H9 (cell line): ENCODE results near the gene RACGAP1. TPM values are rescaled to one million over a fixed set of nuclear protein-coding genes. Genes with fewer than 3 reads are reported as not detected.

ENCODE experiments used
- DNase-seq: peaks from one replicate; pipeline ENCODE4 v3.0.0-alpha.2; 2017
- H2AFZ ChIP-seq: one replicate; pipeline ENCODE4 v1.6.1; 2013; ENCODE audit warnings: mild to moderate bottlenecking, low read length, control low read depth, moderate library complexity
- H2AK5ac ChIP-seq: 2 replicates; pipeline ENCODE4 v1.6.1; 2013; ENCODE audit warnings: low read length, control low read depth, mixed read lengths; ENCODE audit not compliant: insufficient read length
- H2BK120ac ChIP-seq: one replicate; pipeline ENCODE4 v1.6.1; 2013; ENCODE audit warnings: low read depth, mild to moderate bottlenecking, low read length, control low read depth, inconsistent platforms; ENCODE audit not compliant: poor library complexity, severe bottlenecking
- H2BK12ac ChIP-seq: 2 replicates; pipeline ENCODE4 v1.6.1; 2013; ENCODE audit warnings: low read length, control low read depth, mixed read lengths, low read depth; ENCODE audit not compliant: insufficient read length
- H2BK15ac ChIP-seq: 2 replicates; pipeline ENCODE4 v1.6.1; 2013; ENCODE audit warnings: low read depth, low read length, control low read depth
- H2BK20ac ChIP-seq: one replicate; pipeline ENCODE4 v1.6.1; 2013; ENCODE audit warnings: low read depth, mild to moderate bottlenecking, low read length, control low read depth, inconsistent platforms; ENCODE audit not compliant: poor library complexity, severe bottlenecking
- H2BK5ac ChIP-seq: 2 replicates; pipeline ENCODE4 v1.6.1; 2013; ENCODE audit warnings: low read length, control low read depth, mixed read lengths; ENCODE audit not compliant: insufficient read length
- H3K14ac ChIP-seq: 2 replicates; pipeline ENCODE4 v1.6.1; 2013; ENCODE audit warnings: low read length, control low read depth; ENCODE audit not compliant: insufficient read depth
- H3K18ac ChIP-seq: 2 replicates; pipeline ENCODE4 v1.6.1; 2013; ENCODE audit warnings: low read depth, mild to moderate bottlenecking, mixed read lengths, low read length, control low read depth; ENCODE audit not compliant: insufficient read length
- H3K23ac ChIP-seq: 2 replicates; pipeline ENCODE4 v1.6.1; 2013; ENCODE audit warnings: low read length, control low read depth, mixed read lengths, low read depth; ENCODE audit not compliant: insufficient read length
- H3K23me2 ChIP-seq: 2 replicates; pipeline ENCODE4 v1.6.1; 2013; ENCODE audit warnings: low read depth, mild to moderate bottlenecking, mixed read lengths, low read length, control low read depth; ENCODE audit not compliant: insufficient read length, poor library complexity, severe bottlenecking
- H3K27ac ChIP-seq: 2 replicates; pipeline ENCODE4 v1.5.1; 2013; ENCODE audit warnings: low read length, control low read depth, mixed read lengths, low read depth; ENCODE audit not compliant: insufficient read length
- H3K27me3 ChIP-seq: 2 replicates; pipeline ENCODE4 v1.6.1; 2013; ENCODE audit warnings: low read length, control low read depth, inconsistent platforms; ENCODE audit not compliant: insufficient read depth
- H3K4ac ChIP-seq: 2 replicates; pipeline ENCODE4 v1.6.1; 2013; ENCODE audit warnings: low read depth, mild to moderate bottlenecking, control low read depth, inconsistent platforms, low read length, moderate library complexity
- H3K4me1 ChIP-seq: 2 replicates; pipeline ENCODE4 v1.6.1; 2013; ENCODE audit warnings: low read length, control low read depth, inconsistent platforms; ENCODE audit not compliant: insufficient read depth
- H3K4me2 ChIP-seq: 2 replicates; pipeline ENCODE4 v1.6.1; 2013; ENCODE audit warnings: low read length, control low read depth, mixed read lengths; ENCODE audit not compliant: insufficient read length, insufficient read depth
- H3K56ac ChIP-seq: 2 replicates; pipeline ENCODE4 v1.6.1; 2013; ENCODE audit warnings: low read depth, mild to moderate bottlenecking, mixed read lengths, low read length, control low read depth; ENCODE audit not compliant: insufficient read length
- H3K79me1 ChIP-seq: 2 replicates; pipeline ENCODE4 v1.6.1; 2013; ENCODE audit warnings: low read depth, mild to moderate bottlenecking, moderate library complexity, low read length, control low read depth, inconsistent platforms; ENCODE audit not compliant: insufficient read depth, poor library complexity, severe bottlenecking
- H3K79me2 ChIP-seq: 2 replicates; pipeline ENCODE4 v1.6.1; 2013; ENCODE audit warnings: low read length, control low read depth, inconsistent platforms; ENCODE audit not compliant: insufficient read depth
- H3K9ac ChIP-seq: 2 replicates; pipeline ENCODE4 v1.6.1; 2013; ENCODE audit warnings: low read length, control low read depth, mixed read lengths; ENCODE audit not compliant: insufficient read length; ENCODE audit errors: extremely low read depth
- H3K9me3 ChIP-seq: one replicate; pipeline ENCODE4 v1.6.1; 2013; ENCODE audit warnings: low read depth, low read length, inconsistent platforms; ENCODE audit not compliant: control insufficient read depth
- H3T11ph ChIP-seq: one replicate; pipeline ENCODE4 v1.6.1; 2013; ENCODE audit warnings: mild to moderate bottlenecking, low read length, control low read depth, inconsistent platforms
- H4K20me1 ChIP-seq: one replicate; pipeline ENCODE4 v1.6.1; 2013; ENCODE audit not compliant: control insufficient read depth, insufficient read length, insufficient read depth
- H4K5ac ChIP-seq: 2 replicates; pipeline ENCODE4 v1.6.1; 2013; ENCODE audit warnings: low read depth, mild to moderate bottlenecking, mixed read lengths, low read length, control low read depth; ENCODE audit not compliant: insufficient read length
- H4K8ac ChIP-seq: replicated peaks from 2 replicates; pipeline ENCODE4 v1.6.1; 2013; ENCODE audit warnings: low read length, control low read depth, mixed read lengths, low read depth; ENCODE audit not compliant: insufficient read length
- H4K91ac ChIP-seq: 2 replicates; pipeline ENCODE4 v1.6.1; 2013; ENCODE audit warnings: low read depth, mild to moderate bottlenecking, moderate library complexity, mixed read lengths, low read length, control low read depth; ENCODE audit not compliant: insufficient read length
- H3K27ac Mint-ChIP-seq, 3 experiments: 2 replicates in 2 of 3; 3 replicates in 1 of 3; pipeline ENCODE4 v1.8.0; 2020 to 2021; ENCODE audit warnings: mixed read lengths in 3 of 3, mild to moderate bottlenecking in 1 of 3, moderate library complexity in 1 of 3
- H3K27me3 Mint-ChIP-seq: 2 replicates; pipeline ENCODE4 v1.8.0; 2021; ENCODE audit warnings: low read depth, mild to moderate bottlenecking, moderate library complexity, mixed read lengths
- H3K36me3 Mint-ChIP-seq, 3 experiments: 2 replicates in 2 of 3; 3 replicates in 1 of 3; pipeline ENCODE4 v1.8.0; 2020 to 2021; ENCODE audit warnings: low read depth in 3 of 3, mixed read lengths in 3 of 3; ENCODE audit not compliant: insufficient read depth in 1 of 3
- H3K4me1 Mint-ChIP-seq, 2 experiments: 2 replicates each; pipeline ENCODE4 v1.8.0; 2020; ENCODE audit warnings: mixed read lengths in 2 of 2
- H3K4me3 Mint-ChIP-seq, 2 experiments: 2 replicates in 1 of 2; 3 replicates in 1 of 2; pipeline ENCODE4 v1.8.0; 2020 to 2021; ENCODE audit warnings: mild to moderate bottlenecking in 2 of 2, mixed read lengths in 2 of 2, moderate library complexity in 1 of 2
- H3K9me3 Mint-ChIP-seq, 2 experiments: 2 replicates in 1 of 2; 3 replicates in 1 of 2; pipeline ENCODE4 v1.8.0; 2020; ENCODE audit warnings: mild to moderate bottlenecking in 2 of 2, mixed read lengths in 2 of 2, moderate library complexity in 1 of 2
- WGBS: extraction: QIAGEN DNeasy Blood & Tissue Kit; methylation state at CpG from one replicate; pipeline ENCODE4 v1.1.7; 2013; ENCODE audit warnings: missing lambda C conversion rate, low lambda C conversion rate, mixed read lengths; ENCODE audit not compliant: insufficient read length; ENCODE audit errors: extremely low coverage; 5-methylcytosine and 5-hydroxymethylcytosine counted together
- total RNA-seq: library from RNA; stranded (reverse); gene quantifications from 2 replicates; pipeline ENCODE4 v1.2.1, GENCODE V29; 2021
- TF ChIP-seq, protein P1 (sequence below): fragments of 200-600 bp; sonication (generic); conservative IDR thresholded peaks from 3 replicates; pipeline ENCODE4 v1.8.0; 2021; ENCODE audit warnings: antibody characterized with exemption, mild to moderate bottlenecking

Gene RACGAP1
- total RNA-seq, 1 experiment from 2014 or later: 64.8 TPM

DNA sequence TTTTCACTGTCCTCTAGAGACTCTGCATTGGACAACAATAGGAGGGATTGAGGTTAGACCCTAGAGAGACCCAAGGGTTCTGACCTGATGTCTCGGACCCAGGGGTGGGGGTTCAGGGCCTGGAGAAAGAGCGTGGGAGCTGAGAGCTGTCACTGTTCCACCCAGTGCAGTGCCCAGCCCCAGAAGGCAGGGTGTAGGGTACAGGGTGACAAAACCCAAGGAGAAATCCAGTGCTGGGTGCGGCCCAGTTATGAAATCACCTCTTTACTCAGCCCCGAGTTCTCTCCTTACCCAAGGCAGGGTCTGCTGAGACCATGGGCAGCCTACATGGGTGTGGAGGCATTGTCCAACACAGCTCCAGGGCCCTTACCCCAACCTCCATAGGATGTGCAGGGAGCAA lies 72.1 kb downstream of the RACGAP1 start:
- H3K9me3 Mint-ChIP-seq: no peaks in the 10 kb centered on the region
- H3K9ac ChIP-seq: no peak overlapping the region
- TF ChIP-seq, protein P1, sequence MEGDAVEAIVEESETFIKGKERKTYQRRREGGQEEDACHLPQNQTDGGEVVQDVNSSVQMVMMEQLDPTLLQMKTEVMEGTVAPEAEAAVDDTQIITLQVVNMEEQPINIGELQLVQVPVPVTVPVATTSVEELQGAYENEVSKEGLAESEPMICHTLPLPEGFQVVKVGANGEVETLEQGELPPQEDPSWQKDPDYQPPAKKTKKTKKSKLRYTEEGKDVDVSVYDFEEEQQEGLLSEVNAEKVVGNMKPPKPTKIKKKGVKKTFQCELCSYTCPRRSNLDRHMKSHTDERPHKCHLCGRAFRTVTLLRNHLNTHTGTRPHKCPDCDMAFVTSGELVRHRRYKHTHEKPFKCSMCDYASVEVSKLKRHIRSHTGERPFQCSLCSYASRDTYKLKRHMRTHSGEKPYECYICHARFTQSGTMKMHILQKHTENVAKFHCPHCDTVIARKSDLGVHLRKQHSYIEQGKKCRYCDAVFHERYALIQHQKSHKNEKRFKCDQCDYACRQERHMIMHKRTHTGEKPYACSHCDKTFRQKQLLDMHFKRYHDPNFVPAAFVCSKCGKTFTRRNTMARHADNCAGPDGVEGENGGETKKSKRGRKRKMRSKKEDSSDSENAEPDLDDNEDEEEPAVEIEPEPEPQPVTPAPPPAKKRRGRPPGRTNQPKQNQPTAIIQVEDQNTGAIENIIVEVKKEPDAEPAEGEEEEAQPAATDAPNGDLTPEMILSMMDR: no peak
- H3K4me1 Mint-ChIP-seq: peaks cover 10 to 12% of the 10 kb centered on the region in 2 experiments; a peak in 3 of 4 replicates
- no peaks in the 10 kb centered on the region for H3K9me3 ChIP-seq
- H4K8ac ChIP-seq: no peak overlapping the region
- H2AFZ ChIP-seq: no peak overlapping the region
- no peaks in the 10 kb centered on the region for H3K23me2 ChIP-seq
- H3K14ac ChIP-seq: no peak overlapping the region
- H4K5ac ChIP-seq: no peak overlapping the region
- H2BK20ac ChIP-seq: no peak overlapping the region
- no peaks in the 10 kb centered on the region for H4K20me1 ChIP-seq
- H3K4me3 Mint-ChIP-seq: no peak overlapping the region
- peaks cover 19% of the 10 kb centered on the region for H3K27me3 Mint-ChIP-seq
- H3K27ac Mint-ChIP-seq: no peak overlapping the region
- H3K27ac ChIP-seq: no peak overlapping the region
- H3K79me2 ChIP-seq: no peaks in the 10 kb centered on the region
- no peak overlapping the region for H3K56ac ChIP-seq
- no peak overlapping the region for H3K4me2 ChIP-seq
- H2BK12ac ChIP-seq: no peak overlapping the region
- H2BK5ac ChIP-seq: no peak overlapping the region
- no peak for DNase-seq
- no peak overlapping the region for H3K4ac ChIP-seq
- no peak overlapping the region for H2AK5ac ChIP-seq
- no peaks in the 10 kb centered on the region; the same call in 1 of the 2 replicates for H3K27me3 ChIP-seq
- H3K79me1 ChIP-seq: no peaks in the 10 kb centered on the region
- peaks cover 3% of the 10 kb centered on the region; the same call in 1 of the 2 replicates for H3K4me1 ChIP-seq
- no peak overlapping the region for H2BK120ac ChIP-seq
- no peak overlapping the region for H3K23ac ChIP-seq
- no peak overlapping the region for H2BK15ac ChIP-seq
- no peak overlapping the region for H4K91ac ChIP-seq
- no peak overlapping the region for H3T11ph ChIP-seq
- no peak overlapping the region for H3K18ac ChIP-seq
- H3K36me3 Mint-ChIP-seq: no peaks in the 10 kb centered on the region; a peak in 1 of 7 replicates
- WGBS: no CpG with 5 or more reads among the region's 4 CpGs
